LNCAP (cell line): Measurements from ENCODE around the gene SHROOM1.

Source experiments
- TF ChIP-seq, protein P1 (sequence below): fragments of 450-650 bp; IDR thresholded peaks from 2 replicates; pipeline ENCODE4 v1.5.1; 2017; ENCODE audit warnings: mild to moderate bottlenecking

SHROOM1 gene

DNA sequence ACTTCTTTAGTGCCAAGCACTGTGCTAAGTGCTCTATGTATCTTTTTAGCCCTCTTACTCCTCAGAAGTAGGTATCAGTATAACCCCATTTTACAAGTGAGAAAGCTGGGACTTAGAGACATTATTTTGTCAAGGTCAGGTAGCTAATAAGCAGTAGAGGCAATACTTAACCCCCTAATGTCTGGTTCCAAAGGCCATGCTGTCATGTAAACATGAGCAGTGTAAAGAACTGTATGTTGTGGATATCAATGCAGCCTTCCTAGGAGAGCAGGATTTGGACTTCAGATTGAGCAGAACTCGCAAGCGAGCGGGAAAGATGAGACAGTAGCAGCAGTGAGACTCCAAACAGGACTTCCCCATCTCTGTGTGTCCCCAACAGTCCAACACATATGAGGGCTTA lies 3.6 kb upstream of the SHROOM1 start:
- TF ChIP-seq, protein P1, sequence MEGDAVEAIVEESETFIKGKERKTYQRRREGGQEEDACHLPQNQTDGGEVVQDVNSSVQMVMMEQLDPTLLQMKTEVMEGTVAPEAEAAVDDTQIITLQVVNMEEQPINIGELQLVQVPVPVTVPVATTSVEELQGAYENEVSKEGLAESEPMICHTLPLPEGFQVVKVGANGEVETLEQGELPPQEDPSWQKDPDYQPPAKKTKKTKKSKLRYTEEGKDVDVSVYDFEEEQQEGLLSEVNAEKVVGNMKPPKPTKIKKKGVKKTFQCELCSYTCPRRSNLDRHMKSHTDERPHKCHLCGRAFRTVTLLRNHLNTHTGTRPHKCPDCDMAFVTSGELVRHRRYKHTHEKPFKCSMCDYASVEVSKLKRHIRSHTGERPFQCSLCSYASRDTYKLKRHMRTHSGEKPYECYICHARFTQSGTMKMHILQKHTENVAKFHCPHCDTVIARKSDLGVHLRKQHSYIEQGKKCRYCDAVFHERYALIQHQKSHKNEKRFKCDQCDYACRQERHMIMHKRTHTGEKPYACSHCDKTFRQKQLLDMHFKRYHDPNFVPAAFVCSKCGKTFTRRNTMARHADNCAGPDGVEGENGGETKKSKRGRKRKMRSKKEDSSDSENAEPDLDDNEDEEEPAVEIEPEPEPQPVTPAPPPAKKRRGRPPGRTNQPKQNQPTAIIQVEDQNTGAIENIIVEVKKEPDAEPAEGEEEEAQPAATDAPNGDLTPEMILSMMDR = no peak

- TF ChIP-seq, protein P1 = no peak
Observed at GRCh38 chr5:132832612-132833011, 2.2 kb upstream of the SHROOM1 start.

- TF ChIP-seq, protein P1 = no peak
Observed at GRCh38 chr5:132831095-132831860, 831 bp upstream of the SHROOM1 start.

GRCh38 chr5:132829742-132830435 lies 558 bp downstream of the SHROOM1 start:
- TF ChIP-seq, protein P1 = peak; percentile 87

DNA sequence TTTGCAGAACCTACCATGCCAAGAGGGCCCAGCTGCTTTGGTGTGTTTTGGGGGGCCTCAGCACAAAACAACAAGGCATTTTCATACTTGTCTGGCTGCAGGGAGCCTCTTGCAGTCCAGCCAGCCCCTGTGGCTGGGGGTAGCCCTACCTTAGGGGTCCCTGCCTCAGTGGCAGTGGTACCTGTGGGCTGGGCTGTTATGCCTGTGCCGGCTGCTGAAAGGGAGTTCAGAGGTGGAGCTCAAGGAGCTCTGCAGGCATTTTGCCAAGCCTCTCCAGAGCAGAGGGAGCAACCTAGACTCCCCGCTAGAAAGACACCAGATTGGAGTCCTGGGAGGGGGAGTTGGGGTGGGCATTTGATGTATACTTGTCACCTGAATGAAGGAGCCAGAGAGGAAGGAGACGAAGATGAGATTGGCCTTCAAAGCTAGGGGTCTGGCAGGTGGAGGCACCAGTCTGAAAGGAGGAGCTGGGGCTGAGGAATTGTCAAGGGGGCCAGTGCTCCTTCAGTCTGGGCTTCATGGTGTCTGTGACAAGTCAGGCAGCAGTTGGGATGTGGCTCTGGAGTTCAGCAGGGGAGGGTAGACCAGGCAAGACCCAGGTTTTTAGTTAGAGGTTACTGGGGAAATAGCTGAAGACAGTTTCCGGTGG lies 1.5 kb downstream of the SHROOM1 start:
- TF ChIP-seq, protein P1 = no peak

- TF ChIP-seq, protein P1 = no peak
Observed at GRCh38 chr5:132827943-132828673, 2.3 kb downstream of the SHROOM1 start.

DNA sequence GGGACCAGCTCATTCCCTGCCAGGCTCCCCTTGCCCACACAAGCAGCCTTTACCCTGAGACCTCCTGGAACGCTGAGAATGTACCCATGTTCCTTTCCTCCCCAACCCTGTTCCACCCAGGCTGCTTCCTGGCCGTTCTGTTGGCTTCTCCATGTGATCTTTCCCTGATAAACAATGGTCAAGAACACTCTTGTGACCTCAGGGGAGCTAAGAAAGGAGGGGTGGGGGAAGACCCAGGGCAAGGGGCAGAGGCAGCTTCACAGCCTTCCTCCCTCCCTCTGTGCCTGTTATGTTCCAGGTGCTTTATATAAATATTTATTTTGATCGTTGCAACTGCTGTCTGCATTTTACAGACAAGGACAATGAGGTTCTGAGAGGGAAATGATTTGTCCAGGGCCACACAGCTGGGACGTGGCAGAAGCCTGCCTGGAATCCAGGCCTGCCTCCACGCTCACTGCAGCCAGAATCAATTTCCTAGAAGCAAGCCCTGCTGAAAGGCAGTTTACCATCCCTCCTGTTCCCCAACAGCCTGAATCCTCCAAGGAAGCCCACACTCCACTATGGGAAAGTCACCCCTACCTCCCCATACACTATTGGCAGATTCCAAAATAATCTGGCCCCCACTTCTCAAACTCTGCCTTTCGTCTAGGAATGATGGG lies 3.9 kb downstream of the SHROOM1 start:
- TF ChIP-seq, protein P1 = no peak
